GM23338 (cell line): ENCODE measurements around the gene CRYZ. TPM values are rescaled to one million over a fixed set of nuclear protein-coding genes. Genes with fewer than 3 reads are reported as not detected.
"Not testable (repeated sequence)": the region's sequence is repeated elsewhere in the genome, so short reads cannot be mapped to it uniquely, and the experiment has no call there.

Source experiments
- ATAC-seq: fragments of 200-7000 bp; cut with Tn5 transposase; 3 replicates; pipeline ENCODE4 v1.9.1; 2020
- DNase-seq: peaks from one replicate; pipeline ENCODE4 v3.0.0-alpha.2; 2015; ENCODE audit warnings: low spot score
- H2AFZ ChIP-seq: fragments of 200-600 bp; sonication (generic); 2 replicates; pipeline ENCODE4 v1.8.0; 2016; ENCODE audit warnings: antibody characterized with exemption, mild to moderate bottlenecking, moderate library complexity
- H3F3A ChIP-seq: fragments of 200-600 bp; sonication (generic); replicated peaks from 2 replicates; pipeline ENCODE4 v1.8.0; 2017; ENCODE audit warnings: antibody characterized with exemption, mixed run types, low read depth
- H3K27ac ChIP-seq: fragments of 200-600 bp; sonication (generic); 2 replicates; pipeline ENCODE4 v1.6.1; 2016; ENCODE audit warnings: low read depth
- H3K27me3 ChIP-seq: fragments of 200-600 bp; sonication (generic); 2 replicates; pipeline ENCODE4 v1.8.0; 2016; ENCODE audit warnings: mild to moderate bottlenecking, mixed run types, moderate library complexity; ENCODE audit not compliant: insufficient read depth
- H3K36me3 ChIP-seq: fragments of 200-600 bp; sonication (generic); 2 replicates; pipeline ENCODE4 v1.8.0; 2016; ENCODE audit warnings: mild to moderate bottlenecking; ENCODE audit not compliant: insufficient read depth
- H3K4me1 ChIP-seq: fragments of 200-600 bp; sonication (generic); 2 replicates; pipeline ENCODE4 v1.8.0; 2016; ENCODE audit warnings: mild to moderate bottlenecking, moderate library complexity; ENCODE audit not compliant: insufficient read depth
- H3K4me2 ChIP-seq: fragments of 200-600 bp; sonication (generic); 2 replicates; pipeline ENCODE4 v1.7.1; 2017; ENCODE audit warnings: mixed run types
- H3K4me3 ChIP-seq: fragments of 200-600 bp; sonication (generic); 2 replicates; pipeline ENCODE4 v1.6.1; 2016; ENCODE audit warnings: mixed run types
- H3K79me2 ChIP-seq: fragments of 200-600 bp; sonication (generic); replicated peaks from 2 replicates; pipeline ENCODE4 v1.8.0; 2017; ENCODE audit warnings: mild to moderate bottlenecking; ENCODE audit not compliant: insufficient read depth
- H3K9me2 ChIP-seq: fragments of 200-600 bp; sonication (generic); 2 replicates; pipeline ENCODE4 v1.8.0; 2017; ENCODE audit not compliant: insufficient read depth
- H4K20me1 ChIP-seq: fragments of 200-600 bp; sonication (generic); replicated peaks from 2 replicates; pipeline ENCODE4 v1.8.0; 2017; ENCODE audit warnings: mild to moderate bottlenecking; ENCODE audit not compliant: insufficient read depth
- H3K27ac Mint-ChIP-seq: 2 replicates; pipeline ENCODE4 v1.8.0; 2020; ENCODE audit warnings: inconsistent platforms, mild to moderate bottlenecking, moderate library complexity, mixed read lengths
- H3K27me3 Mint-ChIP-seq: 3 replicates; pipeline ENCODE4 v1.8.0; 2022; ENCODE audit warnings: low read depth, mild to moderate bottlenecking, moderate library complexity, mixed read lengths, inconsistent platforms; ENCODE audit not compliant: insufficient read depth, poor library complexity
- H3K36me3 Mint-ChIP-seq: 3 replicates; pipeline ENCODE4 v1.8.0; 2021; ENCODE audit warnings: low read depth, mild to moderate bottlenecking, inconsistent platforms, moderate library complexity, mixed read lengths
- H3K4me1 Mint-ChIP-seq: 3 replicates; pipeline ENCODE4 v1.8.0; 2020; ENCODE audit warnings: mild to moderate bottlenecking, inconsistent platforms, mixed read lengths
- H3K4me3 Mint-ChIP-seq: 3 replicates; pipeline ENCODE4 v1.8.0; 2021; ENCODE audit warnings: moderate library complexity, mild to moderate bottlenecking, inconsistent platforms, mixed read lengths
- H3K9me3 Mint-ChIP-seq: 3 replicates; pipeline ENCODE4 v1.8.0; 2020; ENCODE audit warnings: moderate library complexity, mild to moderate bottlenecking, inconsistent platforms, mixed read lengths
- CREB1 ChIP-seq: fragments of 250-450 bp; sonication (Bioruptor Pico); IDR thresholded peaks from 2 replicates; pipeline ENCODE4 v1.5.0; 2020; ENCODE audit warnings: low read depth, mild to moderate bottlenecking, moderate library complexity
- CTCF ChIP-seq, 2 experiments: fragments of 200-600 bp in 1 of 2; sonication (generic) in 1 of 2; conservative IDR thresholded peaks; 2 replicates each; pipeline versions ENCODE4 v1.5.1 to v1.6.1; 2016 to 2017; ENCODE audit warnings: antibody characterized with exemption in 2 of 2, low read depth in 2 of 2, mild to moderate bottlenecking in 2 of 2, moderate library complexity in 1 of 2
- JUNB ChIP-seq: IDR thresholded peaks from one replicate; pipeline ENCODE4 v1.6.1; 2016; ENCODE audit warnings: antibody characterized with exemption; ENCODE audit not compliant: unreplicated experiment
- POLR2AphosphoS5 ChIP-seq: IDR thresholded peaks from 2 replicates; pipeline ENCODE4 v1.6.1; 2016; ENCODE audit warnings: antibody characterized with exemption, low read depth
- ZNF114 ChIP-seq: fragments of 250-450 bp; sonication (Bioruptor Pico); IDR thresholded peaks from 2 replicates; pipeline ENCODE4 v1.5.0; 2020; ENCODE audit warnings: mild to moderate bottlenecking, moderate library complexity
- ZNF462 ChIP-seq: fragments of 250-450 bp; sonication (Bioruptor Pico); IDR thresholded peaks from 2 replicates; pipeline ENCODE4 v1.5.0; 2020; ENCODE audit warnings: mild to moderate bottlenecking, moderate library complexity
- polyA plus RNA-seq: library from polyadenylated mRNA; unstranded; fragments of >200 nt; fragmentation: Nextera tagmentation; extraction: Ambion mirVana; gene quantifications from 2 replicates; pipeline ENCODE4 v1.2.1, GENCODE V29; 2016
- total RNA-seq: library from RNA; depleted of rRNA; stranded (reverse); fragments of >200 nt; shearing (Covaris generic); gene quantifications from 2 replicates; pipeline ENCODE4 v1.2.3, GENCODE V29; 2014
- TF ChIP-seq, protein P1 (sequence below): IDR thresholded peaks from one replicate; pipeline ENCODE4 v1.6.1; 2018; ENCODE audit warnings: antibody characterized with exemption; ENCODE audit not compliant: unreplicated experiment

The CRYZ gene
- total and polyA plus RNA-seq, 2 experiments from 2014 or later = 45.7 to 57.8 TPM

DNA sequence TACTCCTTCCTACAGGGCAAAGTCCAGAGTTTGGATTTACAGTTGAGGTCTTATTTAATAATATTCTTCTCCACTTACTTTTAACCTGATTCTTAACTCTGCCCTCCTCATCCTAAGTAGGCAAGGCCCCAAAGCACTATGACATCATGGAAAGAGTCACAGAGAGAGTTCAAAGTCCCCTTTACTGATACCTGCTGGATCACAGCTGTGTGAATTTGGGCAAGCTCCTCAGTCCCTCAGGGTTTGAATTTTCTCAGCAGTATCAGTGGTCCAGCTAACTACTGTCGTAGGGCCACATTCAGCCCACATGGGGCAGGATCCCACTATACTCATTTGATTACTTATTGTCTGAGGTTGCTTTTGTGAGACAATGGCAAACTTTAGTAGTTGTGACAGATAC, 16.1 kb upstream of the CRYZ start (continued):
- TF ChIP-seq ZNF462 (CRISPR knock-in tag) (no peak), CREB1 (CRISPR knock-in tag) (no peak), CTCF (conservative IDR thresholded peaks at IDR 0.05; ENCODE audit: low read depth in 2 of 2) (no peak), JUNB (no peak), ZNF114 (CRISPR knock-in tag) (no peak), POLR2AphosphoS5 (no peak)
- TF ChIP-seq, protein P1, sequence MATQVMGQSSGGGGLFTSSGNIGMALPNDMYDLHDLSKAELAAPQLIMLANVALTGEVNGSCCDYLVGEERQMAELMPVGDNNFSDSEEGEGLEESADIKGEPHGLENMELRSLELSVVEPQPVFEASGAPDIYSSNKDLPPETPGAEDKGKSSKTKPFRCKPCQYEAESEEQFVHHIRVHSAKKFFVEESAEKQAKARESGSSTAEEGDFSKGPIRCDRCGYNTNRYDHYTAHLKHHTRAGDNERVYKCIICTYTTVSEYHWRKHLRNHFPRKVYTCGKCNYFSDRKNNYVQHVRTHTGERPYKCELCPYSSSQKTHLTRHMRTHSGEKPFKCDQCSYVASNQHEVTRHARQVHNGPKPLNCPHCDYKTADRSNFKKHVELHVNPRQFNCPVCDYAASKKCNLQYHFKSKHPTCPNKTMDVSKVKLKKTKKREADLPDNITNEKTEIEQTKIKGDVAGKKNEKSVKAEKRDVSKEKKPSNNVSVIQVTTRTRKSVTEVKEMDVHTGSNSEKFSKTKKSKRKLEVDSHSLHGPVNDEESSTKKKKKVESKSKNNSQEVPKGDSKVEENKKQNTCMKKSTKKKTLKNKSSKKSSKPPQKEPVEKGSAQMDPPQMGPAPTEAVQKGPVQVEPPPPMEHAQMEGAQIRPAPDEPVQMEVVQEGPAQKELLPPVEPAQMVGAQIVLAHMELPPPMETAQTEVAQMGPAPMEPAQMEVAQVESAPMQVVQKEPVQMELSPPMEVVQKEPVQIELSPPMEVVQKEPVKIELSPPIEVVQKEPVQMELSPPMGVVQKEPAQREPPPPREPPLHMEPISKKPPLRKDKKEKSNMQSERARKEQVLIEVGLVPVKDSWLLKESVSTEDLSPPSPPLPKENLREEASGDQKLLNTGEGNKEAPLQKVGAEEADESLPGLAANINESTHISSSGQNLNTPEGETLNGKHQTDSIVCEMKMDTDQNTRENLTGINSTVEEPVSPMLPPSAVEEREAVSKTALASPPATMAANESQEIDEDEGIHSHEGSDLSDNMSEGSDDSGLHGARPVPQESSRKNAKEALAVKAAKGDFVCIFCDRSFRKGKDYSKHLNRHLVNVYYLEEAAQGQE = no peak

- H3K4me3 ChIP-seq, DNase-seq, H3K79me2 ChIP-seq, H3K27ac ChIP-seq, H3K27me3 Mint-ChIP-seq, H4K20me1 ChIP-seq, H3K4me1 ChIP-seq, H3K4me1 Mint-ChIP-seq, H2AFZ ChIP-seq, ATAC-seq, H3K27me3 ChIP-seq, H3K27ac Mint-ChIP-seq, H3K4me2 ChIP-seq, H3K4me3 Mint-ChIP-seq, H3F3A ChIP-seq, H3K9me2 ChIP-seq: not testable (repeated sequence)
- peaks cover 14% of the 10 kb centered on the region for H3K36me3 ChIP-seq
- peaks cover 27% of the 10 kb centered on the region for H3K9me3 Mint-ChIP-seq
- H3K36me3 Mint-ChIP-seq = peaks cover 82% of the 10 kb centered on the region
Observed at GRCh38 chr1:74745247-74745646, 12.4 kb upstream of the CRYZ start.

DNA sequence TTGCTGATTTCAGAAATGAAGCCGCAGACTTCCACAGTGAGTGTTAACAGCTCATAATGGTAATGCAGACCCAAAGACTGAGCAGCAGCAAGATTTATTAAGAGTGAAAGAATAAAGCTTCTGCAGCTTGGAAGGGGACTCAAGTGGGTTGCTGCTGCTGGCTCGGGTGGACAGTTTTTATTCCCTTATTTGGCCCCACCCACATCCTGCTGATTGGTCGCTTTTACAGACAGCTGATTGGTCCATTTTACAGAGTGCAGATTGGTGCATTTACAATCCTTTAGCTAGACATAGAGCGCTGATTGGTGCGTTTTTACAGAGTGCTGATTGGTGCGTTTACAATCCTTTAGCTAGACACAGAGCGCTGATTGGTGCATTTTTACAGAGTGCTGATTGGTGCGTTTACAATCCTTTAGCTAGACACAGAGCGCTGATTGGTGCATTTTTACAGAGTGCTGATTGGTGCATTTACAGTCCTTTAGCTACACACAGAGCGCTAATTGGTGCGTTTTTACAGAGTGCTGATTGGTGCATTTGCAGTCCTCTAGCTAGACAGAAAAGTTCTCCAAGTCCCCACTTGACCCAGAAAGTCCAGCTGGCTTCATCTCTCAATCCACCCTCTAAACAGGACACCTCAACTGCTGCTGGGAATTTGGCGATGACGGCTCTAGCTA, 7.6 kb upstream of the CRYZ start:
- not testable (repeated sequence) for H3K4me2 ChIP-seq, H3F3A ChIP-seq, H3K4me3 Mint-ChIP-seq, DNase-seq, H3K4me3 ChIP-seq, H3K9me2 ChIP-seq, H3K27ac Mint-ChIP-seq, H3K27me3 Mint-ChIP-seq, H3K27ac ChIP-seq, H2AFZ ChIP-seq, H3K4me1 Mint-ChIP-seq, ATAC-seq, H3K27me3 ChIP-seq, H3K4me1 ChIP-seq, H4K20me1 ChIP-seq
- peaks cover 83% of the 10 kb centered on the region for H3K36me3 Mint-ChIP-seq
- peaks cover 14% of the 10 kb centered on the region for H3K79me2 ChIP-seq
- peaks cover 32% of the 10 kb centered on the region for H3K36me3 ChIP-seq
- peaks cover 37% of the 10 kb centered on the region for H3K9me3 Mint-ChIP-seq
